Activated CD4-positive, alpha-beta T cell treated with anti-CD3 and anti-CD28 coated beads for 36 hours (primary cell): ENCODE data around the gene ZNF10. TPM values are rescaled to one million over a fixed set of nuclear protein-coding genes. Genes with fewer than 3 reads are reported as not detected.

Source experiments
- ATAC-seq: fragments of 200-7000 bp; cut with Tn5 transposase; one replicate; pipeline ENCODE4 v1.10.0; 2021; ENCODE audit warnings: mild to moderate bottlenecking, moderate library complexity
- CTCF ChIA-PET: fragments of 350-600 bp; sonication (Branson Sonifier 250); formaldehyde crosslinking; loops from one replicate; lab custom pipeline; 2021; ENCODE audit warnings: antibody characterized with exemption; lab: Charles Lee
- POLR2A ChIA-PET: fragments of 350-600 bp; sonication (Branson Sonifier 250); formaldehyde crosslinking; loops from one replicate; lab custom pipeline; 2021; ENCODE audit warnings: antibody characterized with exemption, inconsistent platforms; lab: Charles Lee
- DNase-seq: peaks from one replicate; pipeline ENCODE4 v3.0.0-alpha.2; 2020
- H3K27ac Mint-ChIP-seq: one replicate; pipeline ENCODE4 v1.8.0; 2021; ENCODE audit warnings: mixed read lengths
- H3K27me3 Mint-ChIP-seq: one replicate; pipeline ENCODE4 v1.8.0; 2021; ENCODE audit warnings: mixed read lengths
- H3K36me3 Mint-ChIP-seq: one replicate; pipeline ENCODE4 v1.8.0; 2021; ENCODE audit warnings: low read depth, mixed read lengths
- H3K4me1 Mint-ChIP-seq: one replicate; pipeline ENCODE4 v1.8.0; 2021; ENCODE audit warnings: mixed read lengths
- H3K4me3 Mint-ChIP-seq: one replicate; pipeline ENCODE4 v1.8.0; 2021; ENCODE audit warnings: mild to moderate bottlenecking, moderate library complexity, mixed read lengths
- H3K9me3 Mint-ChIP-seq: one replicate; pipeline ENCODE4 v1.8.0; 2021; ENCODE audit warnings: low read depth, mixed read lengths
- intact Hi-C, 2 experiments: fragments of 100-400 bp; cut with DNase I in 1 of 2; cut with micrococcal nuclease in 1 of 2; formaldehyde crosslinking; loops; one replicate each; pipeline versions ENCODE4 v1.14.2 to v1.15.1; 2022 to 2024; cut with DNase I, micrococcal nuclease
- total RNA-seq, 2 experiments: library from RNA; stranded (reverse); gene quantifications; one replicate each; pipeline ENCODE4 v1.2.3, GENCODE V29; 2021

The ZNF10 gene
- 1 to 10 TPM; 4.8 to 5.1 TPM for total RNA-seq

- peak; percentile 90 for ATAC-seq
- Mint-ChIP-seq H3K27me3 (no peaks in the 10 kb centered on the region), H3K4me1 (peaks cover 15% of the 10 kb centered on the region), H3K9me3 (peaks cover 36% of the 10 kb centered on the region), H3K4me3 (peak within 1 kb of the TSS; percentile 86), H3K27ac (peak within 1 kb of the TSS; percentile 98), H3K36me3 (peaks cover 78% of the 10 kb centered on the region)
- peak; percentile 98 for DNase-seq
- POLR2A ChIA-PET: interaction anchor here (0.6 to 1.0 kb wide), 3 partner anchors 49 to 296 kb away, joined by 3 to 4 read pairs (median 4); no protein-coding TSS in a partner anchor
- intact Hi-C loops: loop anchor here (1.0 to 2.0 kb wide), 11 partner anchors 50 to 420 kb away; partner anchors contain the start of genes ZNF140 (in 2 of the 2), ZNF26 (in 2 of the 2), ZNF268 (in 2 of the 2) and ZNF84 (in 2 of the 2)
- CTCF ChIA-PET: interaction anchor here (0.7 kb wide), 1 partner anchor 49 kb away, joined by 3 read pairs; no protein-coding TSS in a partner anchor
These were observed at the start of gene ZNF10, which contains the start of gene ZNF891 for GRCh38 chr12:133130038-133130807. Gene ZNF10, plus strand, starts transcription at chr12:133130627. Its CDS starts 13,866 bp downstream, at chr12:133144493. Gene ZNF891, minus strand, starts transcription at chr12:133130274. Its CDS starts 8,356 bp downstream, at chr12:133121918.

- Mint-ChIP-seq H3K9me3 (peaks cover 58% of the 10 kb centered on the region), H3K27ac (no peak overlapping the region), H3K36me3 (peaks cover 72% of the 10 kb centered on the region), H3K4me1 (peaks cover 13% of the 10 kb centered on the region), H3K4me3 (no peak overlapping the region), H3K27me3 (no peaks in the 10 kb centered on the region)
- ChIA-PET CTCF (interaction anchor here (0.7 to 1.3 kb wide), 4 partner anchors 43 to 102 kb away, joined by 3 read pairs; partner anchors contain the start of genes ZNF10, ZNF268 and ZNF891), POLR2A (interaction anchor here (0.7 to 1.1 kb wide), 2 partner anchors 49 to 100 kb away, joined by 3 to 4 read pairs; partner anchors contain the start of genes ZNF10, ZNF268 and ZNF891)
- intact Hi-C loops: no loop called here
- peak; percentile 29 for DNase-seq
- ATAC-seq: no peak
These were observed 49.2 kb upstream of the ZNF10 start for GRCh38 chr12:133081159-133081780.

- H3K36me3 Mint-ChIP-seq: peaks cover 77% of the 10 kb centered on the region
- no peak for DNase-seq
- no peak overlapping the region for H3K27ac Mint-ChIP-seq
- CTCF ChIA-PET: no interaction called here
- H3K27me3 Mint-ChIP-seq: no peaks in the 10 kb centered on the region
- no peak overlapping the region for H3K4me3 Mint-ChIP-seq
- peaks cover 13% of the 10 kb centered on the region for H3K4me1 Mint-ChIP-seq
- no peak for ATAC-seq
- intact Hi-C loops: no loop called here
- peaks cover 58% of the 10 kb centered on the region for H3K9me3 Mint-ChIP-seq
- POLR2A ChIA-PET: no interaction called here
These were observed 47.1 kb upstream of the ZNF10 start for GRCh38 chr12:133083345-133083744.

- Mint-ChIP-seq H3K9me3 (peaks cover 64% of the 10 kb centered on the region), H3K4me1 (peaks cover 2% of the 10 kb centered on the region)
- POLR2A ChIA-PET: no interaction called here
These were observed 24.8 kb upstream of the ZNF10 start for GRCh38 chr12:133105620-133106019.

GRCh38 chr12:133106253-133106652 lies 24.2 kb upstream of the ZNF10 start:
- Mint-ChIP-seq H3K36me3 (peaks cover 94% of the 10 kb centered on the region), H3K4me3 (no peak overlapping the region), H3K9me3 (peaks cover 62% of the 10 kb centered on the region), H3K4me1 (peaks cover 2% of the 10 kb centered on the region), H3K27me3 (no peaks in the 10 kb centered on the region), H3K27ac (no peak overlapping the region)
- DNase-seq (no peak), ATAC-seq (no peak)
- intact Hi-C loops: loop anchor here in 1 of 2 experiments (5.0 kb wide), 2 partner anchors 49 to 179 kb away; no protein-coding TSS in a partner anchor
- ChIA-PET POLR2A (no interaction called here), CTCF (interaction anchor here (0.6 to 1.0 kb wide), 2 partner anchors 14 to 49 kb away, joined by 3 read pairs; no protein-coding TSS in a partner anchor)

More at GRCh38 chr12:133105620-133106019, 24.8 kb upstream of the ZNF10 start:
- no peak overlapping the region for H3K4me3 Mint-ChIP-seq
- CTCF ChIA-PET: interaction anchor here (0.6 kb wide), 1 partner anchor 14 kb away, joined by 3 read pairs; no protein-coding TSS in a partner anchor
- intact Hi-C loops: loop anchor here in 1 of 2 experiments (5.0 kb wide), 2 partner anchors 48 to 178 kb away; no protein-coding TSS in a partner anchor
- DNase-seq (no peak), ATAC-seq (no peak)
- H3K27me3 Mint-ChIP-seq: no peaks in the 10 kb centered on the region
- H3K27ac Mint-ChIP-seq: no peak overlapping the region
- peaks cover 96% of the 10 kb centered on the region for H3K36me3 Mint-ChIP-seq

- intact Hi-C loops: loop anchor here in 1 of 2 experiments (5.0 kb wide), 2 partner anchors 50 to 180 kb away; no protein-coding TSS in a partner anchor
- POLR2A ChIA-PET: no interaction called here
- DNase-seq (no peak), ATAC-seq (no peak)
- H3K4me3 Mint-ChIP-seq: no peak overlapping the region
- no peak overlapping the region for H3K27ac Mint-ChIP-seq
- peaks cover 2% of the 10 kb centered on the region for H3K4me1 Mint-ChIP-seq
- peaks cover 90% of the 10 kb centered on the region for H3K36me3 Mint-ChIP-seq
- no peaks in the 10 kb centered on the region for H3K27me3 Mint-ChIP-seq
- CTCF ChIA-PET: no interaction called here
- peaks cover 60% of the 10 kb centered on the region for H3K9me3 Mint-ChIP-seq
These were observed 23.3 kb upstream of the ZNF10 start for GRCh38 chr12:133107121-133107520.

GRCh38 chr12:133108150-133108549 lies 22.3 kb upstream of the ZNF10 start:
- no peak overlapping the region for H3K4me3 Mint-ChIP-seq
- no peak for DNase-seq
- H3K27ac Mint-ChIP-seq: no peak overlapping the region
- POLR2A ChIA-PET: no interaction called here
- H3K27me3 Mint-ChIP-seq: no peaks in the 10 kb centered on the region
- ATAC-seq: no peak
- peaks cover 58% of the 10 kb centered on the region for H3K9me3 Mint-ChIP-seq
- CTCF ChIA-PET: no interaction called here
- H3K4me1 Mint-ChIP-seq: peaks cover 2% of the 10 kb centered on the region
- intact Hi-C loops: loop anchor here in 1 of 2 experiments (5.0 kb wide), 2 partner anchors 51 to 181 kb away; no protein-coding TSS in a partner anchor
- H3K36me3 Mint-ChIP-seq: peaks cover 86% of the 10 kb centered on the region

GRCh38 chr12:133120385-133121191 lies 9.8 kb upstream of the ZNF10 start:
- ChIA-PET POLR2A (no interaction called here), CTCF (interaction anchor here (0.7 kb wide), 1 partner anchor 15 kb away, joined by 3 read pairs; no protein-coding TSS in a partner anchor)
- Mint-ChIP-seq H3K4me1 (no peaks in the 10 kb centered on the region), H3K27ac (no peak overlapping the region), H3K4me3 (no peak overlapping the region), H3K9me3 (peaks cover 65% of the 10 kb centered on the region), H3K27me3 (no peaks in the 10 kb centered on the region), H3K36me3 (peaks cover 88% of the 10 kb centered on the region)
- ATAC-seq: no peak
- intact Hi-C loops: loop anchor here in 1 of 2 experiments (5.0 kb wide), 1 partner anchor 63 kb away; no protein-coding TSS in a partner anchor
- DNase-seq: no peak

- Mint-ChIP-seq H3K27me3 (no peaks in the 10 kb centered on the region), H3K4me3 (no peak overlapping the region), H3K27ac (no peak overlapping the region), H3K9me3 (peaks cover 54% of the 10 kb centered on the region), H3K36me3 (peaks cover 85% of the 10 kb centered on the region), H3K4me1 (peaks cover 7% of the 10 kb centered on the region)
- DNase-seq: no peak
- ChIA-PET CTCF (no interaction called here), POLR2A (no interaction called here)
- no peak for ATAC-seq
- intact Hi-C loops: loop anchor here in 1 of 2 experiments (5.0 kb wide), 1 partner anchor 67 kb away; no protein-coding TSS in a partner anchor
These were observed 5.8 kb upstream of the ZNF10 start for GRCh38 chr12:133124674-133125073.

- peak; percentile 13 for ATAC-seq
- DNase-seq: peak; percentile 33
- Mint-ChIP-seq H3K9me3 (peaks cover 37% of the 10 kb centered on the region), H3K27me3 (no peaks in the 10 kb centered on the region), H3K4me1 (peaks cover 15% of the 10 kb centered on the region), H3K36me3 (peaks cover 78% of the 10 kb centered on the region), H3K27ac (peak overlapping the region; percentile 98), H3K4me3 (peak overlapping the region; percentile 86)
- POLR2A ChIA-PET: interaction anchor here (0.6 to 1.0 kb wide), 2 partner anchors 48 to 119 kb away, joined by 4 read pairs; no protein-coding TSS in a partner anchor
- CTCF ChIA-PET: no interaction called here
- intact Hi-C loops: loop anchor here (1.0 to 2.0 kb wide), 11 partner anchors 49 to 419 kb away; partner anchors contain the start of genes ZNF140 (in 2 of the 2), ZNF26 (in 2 of the 2), ZNF268 (in 2 of the 2) and ZNF84 (in 2 of the 2)
These were observed 924 bp upstream of the ZNF10 start for GRCh38 chr12:133129368-133130037.
